ENCODE results near the gene UBE3B.
"Not testable (repeated sequence)": the region's sequence is repeated elsewhere in the genome, so short reads cannot be mapped to it uniquely, and the experiment has no call there.

DNA sequence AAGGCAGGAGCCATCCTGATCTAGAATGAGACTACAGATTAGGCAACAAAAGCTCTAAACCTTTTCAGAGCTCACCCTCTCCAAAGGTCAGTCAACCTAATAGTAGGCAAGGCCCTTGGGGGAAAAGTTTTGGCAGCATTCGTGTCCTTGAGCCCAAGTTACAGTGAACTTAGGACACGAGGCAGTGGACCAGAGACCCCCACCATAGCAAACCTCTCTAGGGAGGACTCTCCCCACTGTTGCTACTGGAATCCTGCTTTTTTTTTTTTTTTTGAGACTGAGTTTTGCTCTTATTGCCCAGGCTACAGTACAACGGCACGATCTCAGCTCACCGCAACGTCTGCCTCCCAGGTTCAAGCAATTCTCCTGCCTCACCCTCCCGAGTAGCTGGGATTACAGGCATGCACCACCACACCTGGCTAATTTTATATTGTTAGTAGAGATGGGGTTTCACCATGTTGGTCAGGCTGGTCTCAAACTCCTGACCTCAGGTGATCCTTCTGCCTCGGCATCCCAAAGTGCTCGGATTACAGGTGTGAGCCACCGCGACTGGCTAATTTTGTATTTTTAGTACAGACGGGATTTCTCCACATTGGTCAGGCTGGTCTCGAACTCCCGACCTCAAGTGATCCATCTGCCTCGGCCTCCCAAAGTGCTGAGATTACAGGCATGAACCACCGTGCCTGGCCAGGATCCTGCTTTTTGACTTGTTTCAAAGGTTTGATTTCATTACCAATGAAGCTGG lies 3.7 kb upstream of the UBE3B start:
- TF ChIP-seq, protein P1, sequence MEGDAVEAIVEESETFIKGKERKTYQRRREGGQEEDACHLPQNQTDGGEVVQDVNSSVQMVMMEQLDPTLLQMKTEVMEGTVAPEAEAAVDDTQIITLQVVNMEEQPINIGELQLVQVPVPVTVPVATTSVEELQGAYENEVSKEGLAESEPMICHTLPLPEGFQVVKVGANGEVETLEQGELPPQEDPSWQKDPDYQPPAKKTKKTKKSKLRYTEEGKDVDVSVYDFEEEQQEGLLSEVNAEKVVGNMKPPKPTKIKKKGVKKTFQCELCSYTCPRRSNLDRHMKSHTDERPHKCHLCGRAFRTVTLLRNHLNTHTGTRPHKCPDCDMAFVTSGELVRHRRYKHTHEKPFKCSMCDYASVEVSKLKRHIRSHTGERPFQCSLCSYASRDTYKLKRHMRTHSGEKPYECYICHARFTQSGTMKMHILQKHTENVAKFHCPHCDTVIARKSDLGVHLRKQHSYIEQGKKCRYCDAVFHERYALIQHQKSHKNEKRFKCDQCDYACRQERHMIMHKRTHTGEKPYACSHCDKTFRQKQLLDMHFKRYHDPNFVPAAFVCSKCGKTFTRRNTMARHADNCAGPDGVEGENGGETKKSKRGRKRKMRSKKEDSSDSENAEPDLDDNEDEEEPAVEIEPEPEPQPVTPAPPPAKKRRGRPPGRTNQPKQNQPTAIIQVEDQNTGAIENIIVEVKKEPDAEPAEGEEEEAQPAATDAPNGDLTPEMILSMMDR (conservative IDR thresholded peaks at IDR 0.05; ENCODE audit: low read length): not testable (repeated sequence)
- not testable (repeated sequence) for TF ChIP-seq EZH2phosphoT487 (IDR thresholded peaks at IDR 0.05; ENCODE audit: borderline replicate concordance)
